SK-N-SH treated with all-trans-retinoic acid at 6 μM for 48 hours (cell line): ENCODE data around the gene ERN1.

Experiments
- ATAC-seq: fragments of 200-7000 bp; cut with Tn5 transposase; 3 replicates; pipeline ENCODE4 v1.9.1; 2020; ENCODE audit warnings: mild to moderate bottlenecking, moderate library complexity
- BACH2 ChIP-seq: fragments of 250-450 bp; sonication (Bioruptor Pico); IDR thresholded peaks from 2 replicates; pipeline ENCODE4 v1.9.0; 2021; ENCODE audit warnings: mild to moderate bottlenecking, borderline replicate concordance
- CREB5 ChIP-seq: fragments of 250-450 bp; sonication (Bioruptor Pico); IDR thresholded peaks from 2 replicates; pipeline ENCODE4 v1.5.1; 2020; ENCODE audit warnings: low read depth, mild to moderate bottlenecking, moderate library complexity
- CSDC2 ChIP-seq: fragments of 250-450 bp; sonication (Bioruptor Pico); IDR thresholded peaks from 2 replicates; pipeline ENCODE4 v1.5.0; 2020; ENCODE audit warnings: mild to moderate bottlenecking, moderate library complexity
- ESRRG ChIP-seq: fragments of 250-450 bp; sonication (Bioruptor Pico); IDR thresholded peaks from 2 replicates; pipeline ENCODE4 v1.6.1; 2021; ENCODE audit warnings: mild to moderate bottlenecking
- ISL1 ChIP-seq: fragments of 250-450 bp; sonication (Bioruptor Pico); IDR thresholded peaks from 2 replicates; pipeline ENCODE4 v2.1.2; 2022; ENCODE audit warnings: mild to moderate bottlenecking, moderate library complexity
- OSR1 ChIP-seq: fragments of 250-450 bp; sonication (Bioruptor Pico); IDR thresholded peaks from 2 replicates; pipeline ENCODE4 v1.8.0; 2022; ENCODE audit warnings: moderate library complexity, mild to moderate bottlenecking, inconsistent platforms
- PPARA ChIP-seq: fragments of 250-450 bp; sonication (Bioruptor Pico); IDR thresholded peaks from 2 replicates; pipeline ENCODE4 v1.5.0; 2020; ENCODE audit warnings: mild to moderate bottlenecking, borderline replicate concordance
- RARB ChIP-seq: fragments of 250-450 bp; sonication (Bioruptor Pico); IDR thresholded peaks from 2 replicates; pipeline ENCODE4 v1.8.0; 2021; ENCODE audit warnings: mild to moderate bottlenecking, moderate library complexity
- SNAI2 ChIP-seq: fragments of 250-450 bp; sonication (Bioruptor Pico); IDR thresholded peaks from 2 replicates; pipeline ENCODE4 v1.5.0; 2020; ENCODE audit warnings: mild to moderate bottlenecking, moderate library complexity
- TOX ChIP-seq: fragments of 250-450 bp; sonication (Bioruptor Pico); IDR thresholded peaks from 2 replicates; pipeline ENCODE4 v1.8.0; 2021; ENCODE audit warnings: mild to moderate bottlenecking, moderate library complexity, borderline replicate concordance
- TSHZ2 ChIP-seq: fragments of 250-450 bp; sonication (Bioruptor Pico); IDR thresholded peaks from 2 replicates; pipeline ENCODE4 v1.5.0; 2020; ENCODE audit warnings: mild to moderate bottlenecking, moderate library complexity
- ZC3H10 ChIP-seq: fragments of 250-450 bp; sonication (Bioruptor Pico); IDR thresholded peaks from 2 replicates; pipeline ENCODE4 v1.5.1; 2021; ENCODE audit warnings: mild to moderate bottlenecking, moderate library complexity
- ZFP3 ChIP-seq: fragments of 250-450 bp; sonication (Bioruptor Pico); IDR thresholded peaks from 2 replicates; pipeline ENCODE4 v1.5.0; 2020; ENCODE audit warnings: mild to moderate bottlenecking, moderate library complexity
- ZFP30 ChIP-seq: fragments of 450-650 bp; formaldehyde crosslinking; IDR thresholded peaks from 2 replicates; pipeline ENCODE4 v1.5.0; 2022; ENCODE audit warnings: mild to moderate bottlenecking, moderate library complexity
- ZNF565 ChIP-seq: fragments of 450-650 bp; formaldehyde crosslinking; conservative IDR thresholded peaks from 2 replicates; pipeline ENCODE4 v1.5.0; 2020; ENCODE audit warnings: low read depth, mild to moderate bottlenecking, moderate library complexity
- ZNF8 ChIP-seq: fragments of 450-650 bp; formaldehyde crosslinking; IDR thresholded peaks from 2 replicates; pipeline ENCODE4 v1.5.0; 2020; ENCODE audit warnings: mild to moderate bottlenecking, moderate library complexity
- TF ChIP-seq, protein P1 (sequence below): fragments of 250-450 bp; sonication (Bioruptor Pico); IDR thresholded peaks from 2 replicates; pipeline ENCODE4 v1.8.0; 2020; ENCODE audit warnings: mild to moderate bottlenecking, moderate library complexity, borderline replicate concordance
- TF ChIP-seq, protein P2 (sequence below): fragments of 250-450 bp; sonication (Bioruptor Pico); IDR thresholded peaks from 2 replicates; pipeline ENCODE4 v1.5.1; 2021; ENCODE audit warnings: mild to moderate bottlenecking, moderate library complexity

ERN1 gene

DNA sequence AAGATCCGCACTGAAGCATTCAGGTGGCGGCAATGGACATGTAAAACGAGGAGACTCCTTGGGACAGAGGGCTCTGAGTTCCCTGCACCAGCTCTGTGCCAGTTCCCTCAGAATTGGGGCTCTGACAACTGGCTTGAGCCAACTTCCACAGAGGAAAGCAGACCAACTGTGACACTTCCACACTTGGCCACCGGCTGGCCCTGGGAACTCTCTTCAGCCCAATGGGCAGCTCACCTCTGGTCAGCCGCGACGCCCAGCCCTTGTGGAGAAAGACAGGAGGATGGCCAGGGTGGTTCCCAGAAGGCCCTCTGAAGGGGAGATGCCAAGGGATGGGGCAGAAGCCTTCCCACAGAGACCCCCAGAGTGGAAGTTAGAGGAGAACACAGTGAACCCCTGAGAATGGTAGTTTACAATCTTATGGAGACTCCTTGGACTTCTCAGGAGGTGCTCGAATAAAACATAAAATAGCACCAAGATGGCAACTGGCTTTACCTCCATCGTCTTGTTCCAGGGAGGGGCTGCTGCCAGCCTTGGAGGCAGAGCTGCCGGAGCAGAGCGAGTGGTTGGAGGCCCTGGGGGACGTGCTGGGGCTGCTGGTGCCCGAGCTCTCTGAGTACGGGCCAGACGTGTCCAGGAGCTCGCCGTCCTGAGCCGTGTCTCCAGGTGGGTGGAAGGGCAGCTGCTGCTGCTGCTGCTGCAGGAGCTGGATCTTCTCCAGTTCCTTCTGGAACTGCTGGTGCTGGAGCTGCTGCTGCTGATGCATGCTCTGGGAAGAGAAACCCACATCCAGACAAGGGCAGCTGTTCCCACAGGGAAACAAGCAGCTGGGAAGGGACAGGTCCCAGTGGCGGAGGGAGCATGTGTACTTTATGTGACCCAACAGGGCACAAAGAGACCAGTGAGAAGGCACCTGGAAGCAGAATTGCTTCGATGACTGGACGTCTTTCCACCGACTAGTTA lies 74.5 kb downstream of the ERN1 start:
- TF ChIP-seq ISL1 (CRISPR knock-in tag) (no peak), PPARA (CRISPR knock-in tag) (no peak)
- TF ChIP-seq, protein P1, sequence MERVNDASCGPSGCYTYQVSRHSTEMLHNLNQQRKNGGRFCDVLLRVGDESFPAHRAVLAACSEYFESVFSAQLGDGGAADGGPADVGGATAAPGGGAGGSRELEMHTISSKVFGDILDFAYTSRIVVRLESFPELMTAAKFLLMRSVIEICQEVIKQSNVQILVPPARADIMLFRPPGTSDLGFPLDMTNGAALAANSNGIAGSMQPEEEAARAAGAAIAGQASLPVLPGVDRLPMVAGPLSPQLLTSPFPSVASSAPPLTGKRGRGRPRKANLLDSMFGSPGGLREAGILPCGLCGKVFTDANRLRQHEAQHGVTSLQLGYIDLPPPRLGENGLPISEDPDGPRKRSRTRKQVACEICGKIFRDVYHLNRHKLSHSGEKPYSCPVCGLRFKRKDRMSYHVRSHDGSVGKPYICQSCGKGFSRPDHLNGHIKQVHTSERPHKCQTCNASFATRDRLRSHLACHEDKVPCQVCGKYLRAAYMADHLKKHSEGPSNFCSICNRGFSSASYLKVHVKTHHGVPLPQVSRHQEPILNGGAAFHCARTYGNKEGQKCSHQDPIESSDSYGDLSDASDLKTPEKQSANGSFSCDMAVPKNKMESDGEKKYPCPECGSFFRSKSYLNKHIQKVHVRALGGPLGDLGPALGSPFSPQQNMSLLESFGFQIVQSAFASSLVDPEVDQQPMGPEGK = no peak
- peak; percentile 38; the same call in 1 of the 3 replicates for ATAC-seq

GRCh38 chr17:64054304-64054703 lies 75.6 kb downstream of the ERN1 start:
- TF ChIP-seq ZNF565 = no peak
- no peak for TF ChIP-seq ESRRG (CRISPR knock-in tag)
- TF ChIP-seq TSHZ2 (CRISPR knock-in tag) = no peak
- TF ChIP-seq ZC3H10 (CRISPR knock-in tag) = no peak
- TF ChIP-seq CREB5 (CRISPR knock-in tag) = no peak
- no peak for TF ChIP-seq PPARA (CRISPR knock-in tag)
- TF ChIP-seq CSDC2 (CRISPR knock-in tag) = no peak
- no peak for TF ChIP-seq OSR1 (CRISPR knock-in tag)
- TF ChIP-seq, protein P2, sequence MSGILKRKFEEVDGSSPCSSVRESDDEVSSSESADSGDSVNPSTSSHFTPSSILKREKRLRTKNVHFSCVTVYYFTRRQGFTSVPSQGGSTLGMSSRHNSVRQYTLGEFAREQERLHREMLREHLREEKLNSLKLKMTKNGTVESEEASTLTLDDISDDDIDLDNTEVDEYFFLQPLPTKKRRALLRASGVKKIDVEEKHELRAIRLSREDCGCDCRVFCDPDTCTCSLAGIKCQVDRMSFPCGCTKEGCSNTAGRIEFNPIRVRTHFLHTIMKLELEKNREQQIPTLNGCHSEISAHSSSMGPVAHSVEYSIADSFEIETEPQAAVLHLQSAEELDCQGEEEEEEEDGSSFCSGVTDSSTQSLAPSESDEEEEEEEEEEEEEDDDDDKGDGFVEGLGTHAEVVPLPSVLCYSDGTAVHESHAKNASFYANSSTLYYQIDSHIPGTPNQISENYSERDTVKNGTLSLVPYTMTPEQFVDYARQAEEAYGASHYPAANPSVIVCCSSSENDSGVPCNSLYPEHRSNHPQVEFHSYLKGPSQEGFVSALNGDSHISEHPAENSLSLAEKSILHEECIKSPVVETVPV (CRISPR knock-in tag) = no peak
- TF ChIP-seq BACH2 = no peak
- TF ChIP-seq, protein P1 = no peak
- TF ChIP-seq ZNF8 (CRISPR knock-in tag) = no peak
- no peak for TF ChIP-seq ZFP3
- TF ChIP-seq SNAI2 (CRISPR knock-in tag) = no peak
- no peak for TF ChIP-seq RARB
- ATAC-seq = no peak

- TF ChIP-seq, protein P2 (CRISPR knock-in tag) = no peak
- no peak for TF ChIP-seq CREB5 (CRISPR knock-in tag)
- TF ChIP-seq, protein P1 = no peak
- TF ChIP-seq ZFP30 (CRISPR knock-in tag) = no peak
- no peak for TF ChIP-seq TOX (CRISPR knock-in tag)
- TF ChIP-seq TSHZ2 (CRISPR knock-in tag) = no peak
- TF ChIP-seq OSR1 (CRISPR knock-in tag) = no peak
- TF ChIP-seq RARB = no peak
- no peak for TF ChIP-seq ZFP3
- TF ChIP-seq PPARA (CRISPR knock-in tag) = no peak
- TF ChIP-seq ZNF8 (CRISPR knock-in tag) = no peak
- TF ChIP-seq, all 23 proteins: peak for 0
- ATAC-seq = no peak
Observed at GRCh38 chr17:64053101-64053500, 76.8 kb downstream of the ERN1 start.
